GM12873 (cell line): ENCODE data around the gene MYO18B.

ENCODE experiments used
- CTCF ChIP-seq: IDR thresholded peaks from 2 replicates; pipeline ENCODE4 v1.5.1; 2012; ENCODE audit warnings: low read depth, mild to moderate bottlenecking, moderate library complexity, low read length, control low read depth; ENCODE audit not compliant: insufficient read depth; ENCODE audit errors: missing control alignments

Gene MYO18B

GRCh38 chr22:25835348-25835747 lies 93.4 kb downstream of the MYO18B start:
- no peak for TF ChIP-seq CTCF

- no peak for TF ChIP-seq CTCF
Observed at GRCh38 chr22:25837288-25837900, 95.4 kb downstream of the MYO18B start.

- no peak for TF ChIP-seq CTCF
Observed at GRCh38 chr22:25838960-25839741, 97.2 kb downstream of the MYO18B start.

GRCh38 chr22:25839755-25840154 lies 97.8 kb downstream of the MYO18B start:
- no peak for TF ChIP-seq CTCF

GRCh38 chr22:25840167-25840566 lies 98.2 kb downstream of the MYO18B start:
- no peak for TF ChIP-seq CTCF

GRCh38 chr22:25840891-25841290 lies 98.9 kb downstream of the MYO18B start:
- TF ChIP-seq CTCF: no peak

GRCh38 chr22:25841775-25842174 lies 99.8 kb downstream of the MYO18B start:
- TF ChIP-seq CTCF: no peak
